ENCODE data around the gene CEP57L1. TPM values are rescaled to one million over a fixed set of nuclear protein-coding genes. Genes with fewer than 3 reads are reported as not detected.
"Not testable (repeated sequence)": the region's sequence is repeated elsewhere in the genome, so short reads cannot be mapped to it uniquely, and the experiment has no call there.

Gene CEP57L1
- total RNA-seq, 2 donors from 2014 or later, result 14.4 to 16.3 TPM

DNA sequence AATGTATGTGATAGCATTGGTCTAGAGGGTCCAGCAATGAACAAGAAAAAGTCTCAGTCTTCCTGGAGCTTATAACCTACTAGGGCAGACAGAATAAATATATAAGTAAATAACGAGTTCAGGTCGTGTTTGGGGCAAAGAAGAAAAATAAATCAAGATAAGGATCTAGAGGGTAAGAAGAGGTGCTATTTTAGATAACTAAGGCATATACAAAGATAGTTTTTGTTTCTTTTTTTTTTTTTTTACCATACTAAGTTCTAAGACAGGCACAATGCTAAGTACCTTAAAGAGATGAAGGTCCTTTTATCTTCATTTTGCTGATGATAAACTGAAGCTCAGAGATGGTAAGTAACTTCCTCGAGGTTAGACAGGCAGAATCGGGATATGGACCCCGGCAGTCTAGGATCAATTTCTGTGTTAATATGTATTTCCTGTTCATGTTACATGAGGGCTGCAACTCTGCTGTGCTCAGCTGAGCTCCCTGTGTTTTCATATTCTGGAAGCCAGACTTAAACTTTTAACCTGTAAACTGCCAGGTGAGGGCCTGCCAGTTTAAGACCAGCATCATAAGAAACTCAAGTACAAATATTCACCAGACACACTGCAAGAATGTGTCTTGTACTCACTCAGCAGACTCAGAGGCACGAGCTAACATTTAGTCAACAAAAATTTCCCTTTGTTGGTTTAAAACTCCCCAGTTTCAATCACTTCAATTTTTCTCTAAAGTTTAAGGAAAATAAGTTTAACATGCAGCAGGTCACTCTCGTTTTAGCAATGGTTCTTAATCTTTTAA is 24.0 kb upstream of the CEP57L1 start:
- intact Hi-C loops (cut with DNase I), result loop anchor here in 1 of 2 donors (5.0 to 10.0 kb wide), 2 partner anchors 67 to 519 kb away; no protein-coding TSS in a partner anchor
- no peak for DNase-seq (ENCODE audit: low spot score)

GRCh38 chr6:109073344-109074132 is 21.8 kb upstream of the CEP57L1 start:
- intact Hi-C loops (cut with DNase I), result loop anchor here in 1 of 2 donors (5.0 to 10.0 kb wide), 2 partner anchors 69 to 521 kb away; no protein-coding TSS in a partner anchor
- no peak for DNase-seq (ENCODE audit: low spot score)

DNA sequence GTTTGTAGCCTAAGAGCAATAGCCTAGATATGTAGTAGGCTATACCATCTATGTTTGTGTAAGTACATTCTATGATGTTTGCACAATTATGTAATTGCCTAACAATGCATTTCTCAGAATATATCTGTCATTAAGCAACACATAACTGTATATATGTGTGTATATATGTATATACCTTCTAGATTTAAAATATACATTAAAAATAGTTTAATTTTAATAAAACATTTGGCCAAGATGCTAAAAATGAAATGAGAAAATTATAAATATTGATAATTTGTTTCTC is 21.2 kb upstream of the CEP57L1 start:
- DNase-seq (ENCODE audit: low spot score), result no peak
- intact Hi-C loops (cut with DNase I), result loop anchor here in 1 of 2 donors (5.0 to 10.0 kb wide), 2 partner anchors 69 to 522 kb away; no protein-coding TSS in a partner anchor

GRCh38 chr6:109075934-109076333 is 19.4 kb upstream of the CEP57L1 start:
- no peak for DNase-seq (ENCODE audit: low spot score)
- intact Hi-C loops (cut with DNase I), result loop anchor here (5.0 to 10.0 kb wide), 2 partner anchors 71 to 529 kb away; no protein-coding TSS in a partner anchor

- DNase-seq (ENCODE audit: low spot score), result no peak
- intact Hi-C loops (cut with DNase I), result loop anchor here (5.0 to 10.0 kb wide), 2 partner anchors 72 to 529 kb away; no protein-coding TSS in a partner anchor
Measured at GRCh38 chr6:109076377-109076776, 18.9 kb upstream of the CEP57L1 start.

DNA sequence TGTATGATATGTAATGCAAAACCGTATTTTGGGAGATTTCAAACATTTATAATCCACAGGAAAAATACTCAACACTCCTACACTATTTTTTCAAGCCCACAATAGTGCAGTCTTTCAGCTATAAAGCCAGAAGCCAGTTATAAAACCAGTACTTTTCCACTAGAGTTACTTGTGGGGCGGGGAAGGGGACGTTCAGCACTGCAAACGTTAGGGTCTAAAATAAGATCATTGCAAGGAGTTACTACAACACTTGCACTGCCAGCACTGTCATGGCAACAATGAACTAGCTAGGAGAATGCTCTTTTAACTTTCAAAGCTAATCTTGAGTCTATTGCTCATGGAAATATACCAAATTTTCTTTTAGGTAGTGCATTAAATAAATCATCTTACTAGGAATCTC is 15.3 kb upstream of the CEP57L1 start:
- intact Hi-C loops (cut with DNase I), result loop anchor here (2.0 to 10.0 kb wide), 3 partner anchors 75 to 533 kb away; no protein-coding TSS in a partner anchor
- DNase-seq (ENCODE audit: low spot score), result no peak

GRCh38 chr6:109081026-109081425 is 14.3 kb upstream of the CEP57L1 start:
- intact Hi-C loops (cut with DNase I), result no loop called here
- no peak for DNase-seq (ENCODE audit: low spot score)

DNA sequence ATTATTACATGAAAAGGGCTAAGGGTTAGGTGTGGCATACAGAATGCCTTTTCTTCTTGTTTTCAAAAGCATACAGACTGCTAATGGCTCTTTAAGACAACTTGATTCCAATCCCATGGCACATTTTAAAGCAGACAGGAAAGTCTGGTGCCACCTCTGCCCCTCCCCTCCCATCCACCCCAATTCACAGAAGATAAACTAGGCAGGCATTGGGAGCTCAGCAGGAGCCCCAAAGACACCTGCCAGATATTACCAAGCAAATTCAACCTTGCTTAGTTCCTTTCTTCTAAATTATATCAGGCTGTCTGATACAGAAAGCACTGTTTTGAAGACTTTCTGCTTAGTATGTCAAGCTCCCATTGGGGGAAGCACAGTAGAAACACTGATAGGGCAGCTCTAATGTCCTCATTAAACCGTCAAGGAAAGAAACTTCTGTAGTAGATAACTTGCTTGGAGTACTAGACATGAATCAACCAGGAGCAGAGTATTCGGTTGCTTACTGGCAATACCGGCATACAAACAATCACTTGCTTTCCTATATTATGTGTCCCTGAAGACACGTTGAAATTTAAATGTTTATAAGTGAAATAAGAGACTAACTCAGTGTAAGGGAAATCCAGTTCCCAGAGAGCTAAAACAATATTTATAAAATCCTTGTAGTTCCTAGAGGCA is 13.7 kb upstream of the CEP57L1 start:
- DNase-seq (ENCODE audit: low spot score), result no peak
- intact Hi-C loops (cut with DNase I), result no loop called here

DNA sequence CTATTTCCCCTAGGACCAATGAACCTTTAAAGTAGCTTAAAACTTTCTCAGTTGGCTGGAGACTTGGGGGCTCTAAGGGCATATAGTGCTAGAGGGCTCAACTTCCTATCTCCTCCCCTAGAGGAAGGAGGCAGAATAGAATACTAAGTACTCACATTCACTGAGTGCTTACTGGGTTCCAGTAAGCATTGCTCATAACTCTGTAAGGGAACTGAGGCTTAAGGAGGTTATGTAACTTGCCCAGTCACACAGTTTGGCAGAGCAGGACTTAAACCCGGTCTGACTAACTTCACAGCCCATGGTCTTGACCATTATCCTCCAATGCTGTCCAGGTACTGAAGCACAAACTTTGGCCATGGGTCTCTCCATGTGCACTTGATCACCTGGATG is 13.1 kb upstream of the CEP57L1 start:
- intact Hi-C loops (cut with DNase I), result no loop called here
- DNase-seq (ENCODE audit: low spot score), result no peak

DNA sequence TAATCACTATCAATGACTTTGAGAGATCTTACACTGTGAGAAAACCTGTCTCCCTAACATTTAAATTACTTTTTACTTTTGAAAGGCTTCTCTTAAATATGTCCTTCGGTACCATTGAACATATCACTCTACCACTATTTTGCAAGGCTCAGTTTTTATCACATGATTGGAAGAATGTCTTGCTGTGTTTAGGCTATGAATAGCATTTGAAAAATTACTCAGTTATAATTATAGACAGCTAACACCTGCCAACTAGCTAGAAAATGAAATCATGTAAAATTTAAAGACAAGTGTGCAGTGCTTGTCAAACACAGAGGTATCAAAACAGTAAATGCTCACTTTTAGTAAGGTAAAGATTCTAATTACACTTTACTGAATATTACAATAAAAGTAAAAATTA is 11.7 kb upstream of the CEP57L1 start:
- intact Hi-C loops (cut with DNase I), result no loop called here
- DNase-seq (ENCODE audit: low spot score), result no peak

GRCh38 chr6:109084146-109084545 is 11.2 kb upstream of the CEP57L1 start:
- intact Hi-C loops (cut with DNase I); DNase-seq (ENCODE audit: low spot score): not testable (repeated sequence)

DNA sequence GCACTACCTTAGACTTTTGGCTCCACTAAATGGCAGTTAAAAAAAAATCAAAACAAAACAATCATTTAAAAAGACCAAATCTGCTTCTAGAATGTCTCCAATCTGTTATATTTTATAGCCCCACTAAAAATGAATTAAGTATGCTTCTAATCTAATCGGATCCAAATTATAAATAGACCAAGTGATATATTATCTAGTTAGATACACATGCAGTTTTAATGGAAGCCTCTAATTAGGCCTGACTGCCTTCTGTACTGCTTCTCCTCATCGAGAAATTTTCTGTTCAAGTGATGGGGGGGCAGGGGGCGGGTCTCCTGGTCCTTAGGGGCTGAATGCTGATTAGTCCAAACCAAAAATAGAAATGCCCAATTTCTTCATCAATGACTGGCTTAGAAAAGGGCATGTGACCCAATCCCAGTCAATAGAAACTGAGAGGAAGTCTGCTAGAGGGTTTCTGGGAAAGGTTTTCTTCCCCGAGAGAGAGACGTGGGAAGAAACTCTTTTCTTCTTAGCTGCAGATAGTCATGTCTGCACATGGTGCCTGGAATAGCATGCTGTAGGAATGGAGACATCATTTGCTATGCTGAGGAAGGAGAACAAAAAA is 7.5 kb upstream of the CEP57L1 start:
- intact Hi-C loops (cut with DNase I), result no loop called here
- DNase-seq (ENCODE audit: low spot score), result no peak

GRCh38 chr6:109088995-109089394 is 6.3 kb upstream of the CEP57L1 start:
- intact Hi-C loops (cut with DNase I), result no loop called here
- no peak for DNase-seq (ENCODE audit: low spot score)

DNA sequence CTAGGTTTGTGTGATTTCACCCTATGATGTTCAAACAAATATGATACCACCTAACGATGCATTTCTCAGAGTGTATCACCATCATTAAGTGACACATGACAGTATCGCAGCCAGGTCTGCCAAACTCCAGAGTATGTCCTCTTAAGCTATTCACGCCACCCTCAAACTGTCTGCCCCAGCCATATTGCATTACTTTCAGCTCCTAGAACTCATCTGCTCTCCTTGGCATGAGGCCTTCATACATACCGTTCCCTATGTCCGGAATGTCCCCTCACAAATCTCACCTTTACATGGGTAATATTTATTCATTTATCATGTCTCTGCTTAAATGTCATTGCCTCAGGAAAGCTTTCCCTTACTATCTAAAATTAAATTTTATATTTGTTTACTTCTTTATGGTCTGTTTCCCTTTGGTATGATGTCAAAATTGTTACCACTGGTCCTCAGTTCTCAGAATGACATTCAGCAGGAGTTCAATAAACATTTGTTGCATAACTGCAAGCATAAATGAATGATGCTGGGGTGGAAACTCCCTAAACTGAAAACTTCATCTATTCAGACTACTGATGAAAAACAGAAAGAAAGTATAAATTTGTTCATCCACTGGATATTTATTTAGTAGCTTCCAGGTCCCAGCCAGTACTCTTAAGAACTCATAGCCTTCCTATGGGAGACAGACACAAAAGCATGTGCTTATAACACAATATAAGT is 3.8 kb upstream of the CEP57L1 start:
- no peak for DNase-seq (ENCODE audit: low spot score)
- intact Hi-C loops (cut with DNase I), result no loop called here

- DNase-seq (ENCODE audit: low spot score), result no peak
- intact Hi-C loops (cut with DNase I), result no loop called here
Measured at GRCh38 chr6:109092074-109092473, 3.2 kb upstream of the CEP57L1 start.

DNA sequence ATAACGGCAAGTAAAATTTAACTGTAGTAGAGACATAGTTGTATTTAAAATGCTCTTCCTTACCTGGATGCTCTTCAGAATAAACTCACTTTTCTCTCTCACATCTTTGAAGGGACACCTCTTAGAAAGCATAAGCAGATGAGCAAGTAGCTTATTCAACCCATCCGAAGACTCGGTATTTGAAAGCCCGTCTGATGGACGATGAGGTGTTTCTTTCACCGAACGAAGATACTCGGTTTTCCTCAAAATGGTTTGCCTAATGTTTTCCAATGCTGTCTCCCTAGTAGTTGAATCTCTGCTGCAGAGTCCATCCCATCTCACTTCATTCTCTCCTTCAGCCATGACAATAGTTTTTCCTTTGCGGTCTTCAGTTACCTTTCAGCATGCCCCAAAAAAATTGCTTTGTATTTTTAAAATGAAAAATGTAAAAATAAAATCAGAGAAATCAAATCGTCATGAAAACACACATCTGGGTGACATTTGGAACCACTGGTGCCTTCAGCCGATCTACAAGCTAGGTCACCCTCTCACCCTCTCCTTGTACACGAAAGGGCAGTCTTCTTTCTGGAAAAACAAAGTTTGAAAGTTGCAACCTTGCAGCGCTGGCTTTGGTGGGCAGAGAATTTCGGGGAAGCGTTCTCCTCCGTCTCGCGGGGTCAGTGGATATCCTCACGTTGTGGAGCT is 1.4 kb upstream of the CEP57L1 start:
- intact Hi-C loops (cut with DNase I), result no loop called here
- DNase-seq (ENCODE audit: low spot score), result no peak

- intact Hi-C loops (cut with DNase I), result no loop called here
- peak; percentile 97 for DNase-seq (ENCODE audit: low spot score)
Measured at GRCh38 chr6:109094416-109095035, 781 bp upstream of the CEP57L1 start, which contains the start of gene SESN1. Gene SESN1 (minus strand): TSS chr6:109094846. CDS start chr6:109094073, 773 bp downstream.

GRCh38 chr6:109095835-109096084 is 453 bp downstream of the CEP57L1 start:
- intact Hi-C loops (cut with DNase I), result no loop called here
- no peak for DNase-seq (ENCODE audit: low spot score)
